GM18499 (cell line): ENCODE measurements around the gene DNAAF5.

Source experiments
- ATAC-seq: cut with Tn5 transposase; IDR thresholded peaks from one replicate; pipeline ENCODE4 v1.9.1; 2021; ENCODE audit warnings: moderate number of reproducible peaks; ENCODE audit not compliant: insufficient read depth, unreplicated experiment

DNAAF5 gene

GRCh38 chr7:828793-829561 is 102.5 kb downstream of the DNAAF5 start:
- no peak for ATAC-seq

GRCh38 chr7:830069-830468 is 103.6 kb downstream of the DNAAF5 start:
- ATAC-seq = no peak

- peak; percentile 75 for ATAC-seq
These were observed 105.2 kb downstream of the DNAAF5 start for GRCh38 chr7:831596-832166.

- ATAC-seq = no peak
These were observed 105.9 kb downstream of the DNAAF5 start, which contains the start of gene SUN1 for GRCh38 chr7:832167-832967. SUN1 (plus strand) TSS chr7:832476; CDS start chr7:832525, 49 bp downstream.

DNA sequence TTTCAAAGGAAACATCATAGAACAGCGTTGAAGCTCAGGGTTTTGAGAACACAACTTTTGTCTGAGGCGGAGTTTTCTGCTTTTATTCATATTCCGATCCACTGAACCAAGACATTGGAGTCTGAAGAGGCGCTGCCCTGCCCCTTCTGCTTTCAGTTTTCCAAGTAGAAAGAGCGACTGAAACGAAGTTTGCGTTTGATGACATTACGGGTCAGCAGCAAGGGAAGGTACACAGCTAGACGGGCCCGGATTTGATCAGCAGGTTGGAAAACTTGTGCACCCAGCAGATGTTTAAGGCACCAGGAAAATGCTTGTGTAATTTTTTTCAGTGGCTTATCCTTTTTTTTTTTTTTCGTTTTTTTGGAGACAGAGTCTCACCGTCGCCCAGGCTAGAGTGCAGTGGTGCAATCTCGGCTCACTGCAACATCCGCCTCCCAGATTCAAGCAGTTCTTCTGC is 106.5 kb downstream of the DNAAF5 start:
- ATAC-seq = no peak

GRCh38 chr7:833601-834258 is 107.2 kb downstream of the DNAAF5 start:
- ATAC-seq = no peak

GRCh38 chr7:834277-834676 is 107.8 kb downstream of the DNAAF5 start:
- no peak for ATAC-seq

GRCh38 chr7:835021-835420 is 108.5 kb downstream of the DNAAF5 start:
- ATAC-seq = no peak

GRCh38 chr7:835485-836401 is 109.2 kb downstream of the DNAAF5 start:
- no peak for ATAC-seq
